Measurements from ENCODE around the gene TMEM252.

The TMEM252 gene

GRCh38 chr9:68500457-68501381 lies 40.0 kb downstream of the TMEM252 start:
- Histone ChIP-seq H3K36me3 (ENCODE audit: control insufficient read depth, insufficient read depth, low read length) (no peaks in the 10 kb centered on the region), H3K9me3 (ENCODE audit: control insufficient read depth, insufficient read depth, low read length) (no peaks in the 10 kb centered on the region), H3K4me1 (ENCODE audit: control insufficient read depth, insufficient read depth, low read length) (no peaks in the 10 kb centered on the region), H3K27ac (ENCODE audit: low read length) (no peak overlapping the region), H3K27me3 (ENCODE audit: control insufficient read depth, insufficient read depth, low read length) (peaks cover 17% of the 10 kb centered on the region), H3K4me3 (ENCODE audit: low read length) (no peak overlapping the region)
- no CpG with 5 or more reads among the region's 9 CpGs for WGBS (ENCODE audit: insufficient coverage, insufficient read length)
- DNase-seq (ENCODE audit: low read depth, low spot score): no peak

- Histone ChIP-seq H3K36me3 (ENCODE audit: control insufficient read depth, insufficient read depth, low read length) (no peaks in the 10 kb centered on the region), H3K4me1 (ENCODE audit: control insufficient read depth, insufficient read depth, low read length) (no peaks in the 10 kb centered on the region), H3K27ac (ENCODE audit: low read length) (no peak overlapping the region), H3K4me3 (ENCODE audit: low read length) (no peak overlapping the region), H3K9me3 (ENCODE audit: control insufficient read depth, insufficient read depth, low read length) (no peaks in the 10 kb centered on the region), H3K27me3 (ENCODE audit: control insufficient read depth, insufficient read depth, low read length) (peaks cover 7% of the 10 kb centered on the region; the same call in 1 of the 2 replicates)
- no CpG with 5 or more reads among the region's 2 CpGs for WGBS (ENCODE audit: insufficient coverage, insufficient read length)
- DNase-seq (ENCODE audit: low read depth, low spot score): no peak
Measured at GRCh38 chr9:68498816-68499215, 41.9 kb downstream of the TMEM252 start.

- no CpG with 5 or more reads among the region's 1 CpG for WGBS (ENCODE audit: insufficient coverage, insufficient read length)
- no peak overlapping the region for H3K4me3 ChIP-seq (ENCODE audit: low read length)
- H3K27me3 ChIP-seq (ENCODE audit: control insufficient read depth, insufficient read depth, low read length): peaks cover 3% of the 10 kb centered on the region; the same call in 1 of the 2 replicates
- H3K9me3 ChIP-seq (ENCODE audit: control insufficient read depth, insufficient read depth, low read length): no peaks in the 10 kb centered on the region
- no peak for DNase-seq (ENCODE audit: low read depth, low spot score)
- no peaks in the 10 kb centered on the region for H3K36me3 ChIP-seq (ENCODE audit: control insufficient read depth, insufficient read depth, low read length)
- no peak overlapping the region for H3K27ac ChIP-seq (ENCODE audit: low read length)
- no peaks in the 10 kb centered on the region for H3K4me1 ChIP-seq (ENCODE audit: control insufficient read depth, insufficient read depth, low read length)
Measured at GRCh38 chr9:68497629-68498028, 43.1 kb downstream of the TMEM252 start.

GRCh38 chr9:68496356-68496755 lies 44.3 kb downstream of the TMEM252 start:
- peaks cover 3% of the 10 kb centered on the region; the same call in 1 of the 2 replicates for H3K27me3 ChIP-seq (ENCODE audit: control insufficient read depth, insufficient read depth, low read length)
- DNase-seq (ENCODE audit: low read depth, low spot score): no peak
- no peaks in the 10 kb centered on the region for H3K9me3 ChIP-seq (ENCODE audit: control insufficient read depth, insufficient read depth, low read length)
- H3K36me3 ChIP-seq (ENCODE audit: control insufficient read depth, insufficient read depth, low read length): no peaks in the 10 kb centered on the region
- no peak overlapping the region for H3K4me3 ChIP-seq (ENCODE audit: low read length)
- no peak overlapping the region for H3K27ac ChIP-seq (ENCODE audit: low read length)
- H3K4me1 ChIP-seq (ENCODE audit: control insufficient read depth, insufficient read depth, low read length): no peaks in the 10 kb centered on the region

- Histone ChIP-seq H3K36me3 (ENCODE audit: control insufficient read depth, insufficient read depth, low read length) (no peaks in the 10 kb centered on the region), H3K4me1 (ENCODE audit: control insufficient read depth, insufficient read depth, low read length) (no peaks in the 10 kb centered on the region), H3K27me3 (ENCODE audit: control insufficient read depth, insufficient read depth, low read length) (peaks cover 3% of the 10 kb centered on the region; the same call in 1 of the 2 replicates), H3K27ac (ENCODE audit: low read length) (no peak overlapping the region), H3K4me3 (ENCODE audit: low read length) (no peak overlapping the region), H3K9me3 (ENCODE audit: control insufficient read depth, insufficient read depth, low read length) (no peaks in the 10 kb centered on the region)
- DNase-seq (ENCODE audit: low read depth, low spot score): no peak
- no CpG with 5 or more reads among the region's 1 CpG for WGBS (ENCODE audit: insufficient coverage, insufficient read length)
Measured at GRCh38 chr9:68495247-68495646, 45.4 kb downstream of the TMEM252 start.

- WGBS (ENCODE audit: insufficient coverage, insufficient read length): no CpG with 5 or more reads among the region's 3 CpGs
- Histone ChIP-seq H3K4me1 (ENCODE audit: control insufficient read depth, insufficient read depth, low read length) (no peaks in the 10 kb centered on the region), H3K27ac (ENCODE audit: low read length) (no peak overlapping the region), H3K9me3 (ENCODE audit: control insufficient read depth, insufficient read depth, low read length) (no peaks in the 10 kb centered on the region), H3K4me3 (ENCODE audit: low read length) (no peak overlapping the region), H3K27me3 (ENCODE audit: control insufficient read depth, insufficient read depth, low read length) (peaks cover 3% of the 10 kb centered on the region; the same call in 1 of the 2 replicates), H3K36me3 (ENCODE audit: control insufficient read depth, insufficient read depth, low read length) (no peaks in the 10 kb centered on the region)
- no peak for DNase-seq (ENCODE audit: low read depth, low spot score)
Measured at GRCh38 chr9:68493958-68494577, 46.6 kb downstream of the TMEM252 start.

GRCh38 chr9:68493541-68493940 lies 47.1 kb downstream of the TMEM252 start:
- Histone ChIP-seq H3K4me3 (ENCODE audit: low read length) (no peak overlapping the region), H3K27me3 (ENCODE audit: control insufficient read depth, insufficient read depth, low read length) (peaks cover 3% of the 10 kb centered on the region; the same call in 1 of the 2 replicates), H3K36me3 (ENCODE audit: control insufficient read depth, insufficient read depth, low read length) (no peaks in the 10 kb centered on the region), H3K4me1 (ENCODE audit: control insufficient read depth, insufficient read depth, low read length) (no peaks in the 10 kb centered on the region), H3K9me3 (ENCODE audit: control insufficient read depth, insufficient read depth, low read length) (no peaks in the 10 kb centered on the region), H3K27ac (ENCODE audit: low read length) (no peak overlapping the region)
- DNase-seq (ENCODE audit: low read depth, low spot score): no peak

GRCh38 chr9:68492806-68493205 lies 47.9 kb downstream of the TMEM252 start:
- Histone ChIP-seq H3K4me3 (ENCODE audit: low read length) (no peak overlapping the region), H3K27ac (ENCODE audit: low read length) (no peak overlapping the region), H3K4me1 (ENCODE audit: control insufficient read depth, insufficient read depth, low read length) (no peaks in the 10 kb centered on the region), H3K36me3 (ENCODE audit: control insufficient read depth, insufficient read depth, low read length) (no peaks in the 10 kb centered on the region), H3K27me3 (ENCODE audit: control insufficient read depth, insufficient read depth, low read length) (peaks cover 3% of the 10 kb centered on the region; the same call in 1 of the 2 replicates), H3K9me3 (ENCODE audit: control insufficient read depth, insufficient read depth, low read length) (no peaks in the 10 kb centered on the region)
- WGBS (ENCODE audit: insufficient coverage, insufficient read length): no CpG with 5 or more reads among the region's 6 CpGs
- no peak for DNase-seq (ENCODE audit: low read depth, low spot score)

GRCh38 chr9:68489646-68490045 lies 51.0 kb downstream of the TMEM252 start:
- DNase-seq (ENCODE audit: low read depth, low spot score): no peak
- Histone ChIP-seq H3K4me1 (ENCODE audit: control insufficient read depth, insufficient read depth, low read length) (no peaks in the 10 kb centered on the region), H3K4me3 (ENCODE audit: low read length) (no peak overlapping the region), H3K27ac (ENCODE audit: low read length) (no peak overlapping the region), H3K9me3 (ENCODE audit: control insufficient read depth, insufficient read depth, low read length) (no peaks in the 10 kb centered on the region), H3K36me3 (ENCODE audit: control insufficient read depth, insufficient read depth, low read length) (no peaks in the 10 kb centered on the region), H3K27me3 (ENCODE audit: control insufficient read depth, insufficient read depth, low read length) (peaks cover 1% of the 10 kb centered on the region; the same call in 1 of the 2 replicates)
- no CpG with 5 or more reads among the region's 4 CpGs for WGBS (ENCODE audit: insufficient coverage, insufficient read length)

GRCh38 chr9:68488126-68488525 lies 52.6 kb downstream of the TMEM252 start:
- no peaks in the 10 kb centered on the region; the same call in 1 of the 2 replicates for H3K27me3 ChIP-seq (ENCODE audit: control insufficient read depth, insufficient read depth, low read length)
- no CpG with 5 or more reads among the region's 2 CpGs for WGBS (ENCODE audit: insufficient coverage, insufficient read length)

More at GRCh38 chr9:68488126-68488525, 52.6 kb downstream of the TMEM252 start:
- Histone ChIP-seq H3K4me3 (ENCODE audit: low read length) (no peak overlapping the region), H3K4me1 (ENCODE audit: control insufficient read depth, insufficient read depth, low read length) (no peaks in the 10 kb centered on the region), H3K27ac (ENCODE audit: low read length) (no peak overlapping the region), H3K9me3 (ENCODE audit: control insufficient read depth, insufficient read depth, low read length) (no peaks in the 10 kb centered on the region), H3K36me3 (ENCODE audit: control insufficient read depth, insufficient read depth, low read length) (no peaks in the 10 kb centered on the region)
- DNase-seq (ENCODE audit: low read depth, low spot score): no peak
